Cardiac muscle cell (in vitro differentiated cells and primary cell): ENCODE measurements around the gene TOE1. TPM values are rescaled to one million over a fixed set of nuclear protein-coding genes. Genes with fewer than 3 reads are reported as not detected.

ENCODE experiments used
- DNase-seq, 2 donors: peaks; one replicate each; pipeline versions ENCODE4 v3.0.0 to v3.0.0-alpha.2; 2010 to 2017; ENCODE audit warnings: low read depth in 1 of 2, low spot score in 1 of 2
- H3K27ac ChIP-seq: fragments of 200-600 bp; sonication (generic); 2 replicates; pipeline ENCODE4 v1.5.1; 2016
- H3K27me3 ChIP-seq: fragments of 200-600 bp; sonication (generic); 2 replicates; pipeline ENCODE4 v1.6.0; 2016; ENCODE audit warnings: control low read depth
- H3K36me3 ChIP-seq: fragments of 200-600 bp; sonication (generic); 2 replicates; pipeline ENCODE4 v1.5.1; 2016; ENCODE audit warnings: control low read depth
- H3K4me1 ChIP-seq: fragments of 200-600 bp; sonication (generic); 2 replicates; pipeline ENCODE4 v1.8.1; 2017; ENCODE audit warnings: low read depth, mild to moderate bottlenecking, mixed run types
- H3K4me3 ChIP-seq: fragments of 200-600 bp; sonication (generic); 2 replicates; pipeline ENCODE4 v1.5.1; 2016; ENCODE audit warnings: mild to moderate bottlenecking
- H3K9me3 ChIP-seq: fragments of 200-600 bp; sonication (generic); 2 replicates; pipeline ENCODE4 v1.5.1; 2017; ENCODE audit warnings: low read depth, mild to moderate bottlenecking, control low read depth
- CTCF ChIP-seq: IDR thresholded peaks from 2 replicates; pipeline ENCODE4 v1.5.1; 2012; ENCODE audit warnings: low read depth, mild to moderate bottlenecking, low read length
- polyA plus RNA-seq: library from polyadenylated mRNA; unstranded; fragments of >200 nt; fragmentation: Nextera tagmentation; extraction: Ambion mirVana; gene quantifications from 2 replicates; pipeline ENCODE4 v1.2.1, GENCODE V29; 2016
- total RNA-seq: library from RNA; depleted of rRNA; stranded (reverse); fragments of >200 nt; gene quantifications from 2 replicates; pipeline ENCODE4 v1.2.3, GENCODE V29; 2016

TOE1 gene
- total and polyA plus RNA-seq, 2 experiments from 2014 or later: 9.1 to 13.4 TPM

GRCh38 chr1:45346473-45346872 lies 6.5 kb downstream of the TOE1 start:
- Histone ChIP-seq H3K27me3 (no peaks in the 10 kb centered on the region), H3K36me3 (peaks cover 14% of the 10 kb centered on the region), H3K4me3 (no peak overlapping the region), H3K27ac (no peak overlapping the region), H3K4me1 (peaks cover 16% of the 10 kb centered on the region), H3K9me3 (no peaks in the 10 kb centered on the region)
- TF ChIP-seq CTCF: no peak
- no peak for DNase-seq

- no peaks in the 10 kb centered on the region for H3K27me3 ChIP-seq
- H3K36me3 ChIP-seq: peaks cover 2% of the 10 kb centered on the region
- peaks cover 16% of the 10 kb centered on the region for H3K4me1 ChIP-seq
- peak overlapping the region; percentile 54 for H3K27ac ChIP-seq
- no peak for TF ChIP-seq CTCF
- no peak for DNase-seq
- no peak overlapping the region for H3K4me3 ChIP-seq
- no peaks in the 10 kb centered on the region for H3K9me3 ChIP-seq
Observed at GRCh38 chr1:45348020-45348419, 8.1 kb downstream of the TOE1 start.

- H3K27me3 ChIP-seq: no peaks in the 10 kb centered on the region
- no peaks in the 10 kb centered on the region for H3K36me3 ChIP-seq
- no peak for TF ChIP-seq CTCF
- H3K4me3 ChIP-seq: no peak overlapping the region
- H3K4me1 ChIP-seq: peaks cover 16% of the 10 kb centered on the region
- no peaks in the 10 kb centered on the region for H3K9me3 ChIP-seq
- no peak for DNase-seq
- peak overlapping the region; percentile 54 for H3K27ac ChIP-seq
Observed at GRCh38 chr1:45348609-45348965, 8.6 kb downstream of the TOE1 start.

GRCh38 chr1:45348966-45349677 lies 9.2 kb downstream of the TOE1 start:
- peaks cover 16% of the 10 kb centered on the region for H3K4me1 ChIP-seq
- H3K27me3 ChIP-seq: no peaks in the 10 kb centered on the region
- H3K27ac ChIP-seq: peak overlapping the region; percentile 54
- no peak overlapping the region for H3K4me3 ChIP-seq
- no peak for TF ChIP-seq CTCF
- DNase-seq: no peak
- no peaks in the 10 kb centered on the region for H3K9me3 ChIP-seq
- H3K36me3 ChIP-seq: no peaks in the 10 kb centered on the region

GRCh38 chr1:45351508-45351907 lies 11.5 kb downstream of the TOE1 start:
- Histone ChIP-seq H3K9me3 (no peaks in the 10 kb centered on the region), H3K27ac (no peak overlapping the region), H3K4me3 (no peak overlapping the region)

More at GRCh38 chr1:45351508-45351907, 11.5 kb downstream of the TOE1 start:
- Histone ChIP-seq H3K36me3 (no peaks in the 10 kb centered on the region), H3K4me1 (peaks cover 16% of the 10 kb centered on the region), H3K27me3 (no peaks in the 10 kb centered on the region)
- DNase-seq: no peak
- no peak for TF ChIP-seq CTCF
